Fibroblast of lung (primary cell): ENCODE measurements around the gene MEGF10. TPM values are rescaled to one million over a fixed set of nuclear protein-coding genes. Genes with fewer than 3 reads are reported as not detected.

Source experiments
- DNase-seq, 2 donors: peaks; one replicate each; pipeline versions ENCODE4 v3.0.0 to v3.0.0-alpha.2; 2010; ENCODE audit warnings: low read depth in 2 of 2
- H2AFZ ChIP-seq: 2 replicates; pipeline ENCODE4 v1.5.1; 2012; ENCODE audit warnings: low read length, control low read depth, inconsistent platforms
- H3K27ac ChIP-seq: 2 replicates; pipeline ENCODE4 v1.5.1; 2011; ENCODE audit warnings: low read length, control low read depth; ENCODE audit not compliant: insufficient read depth
- H3K27me3 ChIP-seq: 2 replicates; pipeline ENCODE4 v1.5.1; 2011; ENCODE audit warnings: mild to moderate bottlenecking, low read length; ENCODE audit not compliant: control insufficient read depth, insufficient read depth
- H3K36me3 ChIP-seq: 2 replicates; pipeline ENCODE4 v1.5.1; 2011; ENCODE audit warnings: low read length; ENCODE audit not compliant: control insufficient read depth, insufficient read depth
- H3K4me1 ChIP-seq: 2 replicates; pipeline ENCODE4 v1.5.1; 2011; ENCODE audit warnings: low read length; ENCODE audit not compliant: control insufficient read depth, insufficient read depth; ENCODE audit errors: extremely low read depth
- H3K4me2 ChIP-seq: 2 replicates; pipeline ENCODE4 v1.5.1; 2011; ENCODE audit warnings: low read length, control low read depth; ENCODE audit not compliant: insufficient read depth; ENCODE audit errors: extremely low read depth
- H3K4me3 ChIP-seq, 4 experiments: fragments of 200-600 bp in 1 of 4; sonication (generic) in 1 of 4; replicated peaks in 1 of 4; 2 replicates each; pipeline ENCODE4 v1.5.1; 2011 to 2016; ENCODE audit warnings: low read length in 4 of 4, low read depth in 3 of 4, mild to moderate bottlenecking in 3 of 4, control low read depth in 2 of 4, inconsistent platforms in 1 of 4, mixed read lengths in 1 of 4; ENCODE audit not compliant: insufficient read depth in 1 of 4; ENCODE audit errors: control extremely low read depth in 1 of 4
- H3K79me2 ChIP-seq: 2 replicates; pipeline ENCODE4 v1.5.1; 2012; ENCODE audit warnings: mild to moderate bottlenecking, low read length, inconsistent platforms; ENCODE audit not compliant: control insufficient read depth, insufficient read depth
- H3K9ac ChIP-seq: 2 replicates; pipeline ENCODE4 v1.5.1; 2011; ENCODE audit warnings: mild to moderate bottlenecking, low read length, control low read depth; ENCODE audit not compliant: insufficient read depth
- H3K9me3 ChIP-seq: 2 replicates; pipeline ENCODE4 v1.5.1; 2012; ENCODE audit warnings: low read depth, low read length; ENCODE audit not compliant: control insufficient read depth, insufficient read depth
- H4K20me1 ChIP-seq: 2 replicates; pipeline ENCODE4 v1.5.1; 2011; ENCODE audit warnings: low read length; ENCODE audit not compliant: control insufficient read depth, insufficient read depth; ENCODE audit errors: extremely low read depth
- EZH2 ChIP-seq: IDR thresholded peaks from 2 replicates; pipeline ENCODE4 v1.5.1; 2012; ENCODE audit warnings: low read length, control low read depth, mild to moderate bottlenecking; ENCODE audit errors: missing control alignments
- polyA plus RNA-seq, 2 donors: library from polyadenylated mRNA; depleted of rRNA in 1 of 2; stranded (reverse) in 1 of 2; unstranded in 1 of 2; fragments of >200 nt; gene quantifications; 2 replicates each; pipeline ENCODE4 v1.2.1, GENCODE V29; 2011 to 2012; ENCODE audit warnings: missing spikeins in 1 of 2
- total RNA-seq: library from RNA; depleted of rRNA; stranded (reverse); fragments of >200 nt; gene quantifications from 2 replicates; pipeline ENCODE4 v1.2.1, GENCODE V29; 2014
- TF ChIP-seq, protein P1 (sequence below), 2 donors: IDR thresholded peaks in 1 of 2; conservative IDR thresholded peaks in 1 of 2; 1 replicate in 1 of 2; 2 replicates in 1 of 2; pipeline ENCODE4 v1.5.1; 2011 to 2012; ENCODE audit warnings: low read length in 2 of 2, control low read depth in 1 of 2, inconsistent platforms in 1 of 2, low read depth in 1 of 2, mild to moderate bottlenecking in 1 of 2

The MEGF10 gene
- total and polyA plus RNA-seq, 2 donors (not counting 1 experiment from before 2014, with no cell fraction given) = under 0.01 to 0.02 TPM

DNA sequence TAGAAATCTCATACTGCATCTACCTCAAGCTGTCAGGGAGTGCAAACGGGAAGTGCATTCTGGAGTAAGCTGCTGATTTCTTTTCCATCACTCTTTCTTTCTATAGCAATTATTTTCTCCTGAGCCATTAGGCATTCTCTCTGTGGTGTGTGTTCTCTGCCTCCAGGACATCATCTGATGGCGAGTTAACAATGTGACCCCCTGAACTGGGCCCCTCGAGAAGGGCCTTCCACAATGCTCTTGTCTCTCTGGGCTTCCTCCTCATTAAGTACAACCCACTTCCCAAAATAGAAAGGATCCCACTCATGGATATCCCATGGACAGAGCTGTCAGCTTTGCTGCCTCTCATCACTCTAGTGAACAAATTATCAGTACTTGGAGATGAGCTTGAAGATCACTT is 130.2 kb downstream of the MEGF10 start:
- Histone ChIP-seq H3K4me1 (no peaks in the 10 kb centered on the region), H3K36me3 (no peaks in the 10 kb centered on the region), H3K27ac (no peak overlapping the region), H3K9me3 (no peaks in the 10 kb centered on the region), H2AFZ (no peak overlapping the region), H3K4me2 (no peak overlapping the region), H3K9ac (no peak overlapping the region), H3K27me3 (no peaks in the 10 kb centered on the region), H3K79me2 (no peaks in the 10 kb centered on the region), H4K20me1 (no peaks in the 10 kb centered on the region), H3K4me3 (no peak overlapping the region)
- no peak for TF ChIP-seq EZH2
- TF ChIP-seq, protein P1, sequence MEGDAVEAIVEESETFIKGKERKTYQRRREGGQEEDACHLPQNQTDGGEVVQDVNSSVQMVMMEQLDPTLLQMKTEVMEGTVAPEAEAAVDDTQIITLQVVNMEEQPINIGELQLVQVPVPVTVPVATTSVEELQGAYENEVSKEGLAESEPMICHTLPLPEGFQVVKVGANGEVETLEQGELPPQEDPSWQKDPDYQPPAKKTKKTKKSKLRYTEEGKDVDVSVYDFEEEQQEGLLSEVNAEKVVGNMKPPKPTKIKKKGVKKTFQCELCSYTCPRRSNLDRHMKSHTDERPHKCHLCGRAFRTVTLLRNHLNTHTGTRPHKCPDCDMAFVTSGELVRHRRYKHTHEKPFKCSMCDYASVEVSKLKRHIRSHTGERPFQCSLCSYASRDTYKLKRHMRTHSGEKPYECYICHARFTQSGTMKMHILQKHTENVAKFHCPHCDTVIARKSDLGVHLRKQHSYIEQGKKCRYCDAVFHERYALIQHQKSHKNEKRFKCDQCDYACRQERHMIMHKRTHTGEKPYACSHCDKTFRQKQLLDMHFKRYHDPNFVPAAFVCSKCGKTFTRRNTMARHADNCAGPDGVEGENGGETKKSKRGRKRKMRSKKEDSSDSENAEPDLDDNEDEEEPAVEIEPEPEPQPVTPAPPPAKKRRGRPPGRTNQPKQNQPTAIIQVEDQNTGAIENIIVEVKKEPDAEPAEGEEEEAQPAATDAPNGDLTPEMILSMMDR (conservative IDR thresholded peaks at IDR 0.05 in 1 of 2, IDR thresholded peaks at IDR 0.05 in 1 of 2; ENCODE audit: low read depth in 1 of 2, low read length in 2 of 2) = no peak
- DNase-seq = no peak

DNA sequence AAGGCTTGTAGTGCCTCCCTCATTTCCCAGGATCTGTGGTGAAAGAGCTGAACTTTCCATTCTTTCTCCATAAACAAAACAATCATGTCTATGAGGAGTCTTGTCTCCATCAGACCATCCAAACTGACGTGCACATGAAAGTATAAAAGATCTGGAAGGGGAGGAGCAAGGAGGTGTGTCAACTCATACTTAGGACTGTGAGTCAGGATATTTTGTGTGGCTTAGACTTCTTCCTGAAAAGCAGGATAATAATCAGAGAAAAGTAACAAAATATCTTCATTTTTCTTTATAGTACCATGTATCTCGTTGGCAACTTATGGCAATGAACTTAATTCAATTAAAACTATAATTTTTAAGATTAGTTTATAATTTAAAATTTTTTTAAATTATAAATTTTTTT is 130.9 kb downstream of the MEGF10 start:
- H3K36me3 ChIP-seq = no peaks in the 10 kb centered on the region
- H3K79me2 ChIP-seq = no peaks in the 10 kb centered on the region
- H3K4me3 ChIP-seq = no peak overlapping the region
- no peaks in the 10 kb centered on the region for H3K9me3 ChIP-seq
- H3K27ac ChIP-seq = no peak overlapping the region
- no peaks in the 10 kb centered on the region for H3K27me3 ChIP-seq
- no peak for DNase-seq
- no peak overlapping the region for H2AFZ ChIP-seq
- H4K20me1 ChIP-seq = no peaks in the 10 kb centered on the region
- TF ChIP-seq, protein P1 (conservative IDR thresholded peaks at IDR 0.05 in 1 of 2, IDR thresholded peaks at IDR 0.05 in 1 of 2; ENCODE audit: low read depth in 1 of 2, low read length in 2 of 2) = no peak
- TF ChIP-seq EZH2 = no peak
- H3K9ac ChIP-seq = no peak overlapping the region
- no peaks in the 10 kb centered on the region for H3K4me1 ChIP-seq
- no peak overlapping the region for H3K4me2 ChIP-seq

DNA sequence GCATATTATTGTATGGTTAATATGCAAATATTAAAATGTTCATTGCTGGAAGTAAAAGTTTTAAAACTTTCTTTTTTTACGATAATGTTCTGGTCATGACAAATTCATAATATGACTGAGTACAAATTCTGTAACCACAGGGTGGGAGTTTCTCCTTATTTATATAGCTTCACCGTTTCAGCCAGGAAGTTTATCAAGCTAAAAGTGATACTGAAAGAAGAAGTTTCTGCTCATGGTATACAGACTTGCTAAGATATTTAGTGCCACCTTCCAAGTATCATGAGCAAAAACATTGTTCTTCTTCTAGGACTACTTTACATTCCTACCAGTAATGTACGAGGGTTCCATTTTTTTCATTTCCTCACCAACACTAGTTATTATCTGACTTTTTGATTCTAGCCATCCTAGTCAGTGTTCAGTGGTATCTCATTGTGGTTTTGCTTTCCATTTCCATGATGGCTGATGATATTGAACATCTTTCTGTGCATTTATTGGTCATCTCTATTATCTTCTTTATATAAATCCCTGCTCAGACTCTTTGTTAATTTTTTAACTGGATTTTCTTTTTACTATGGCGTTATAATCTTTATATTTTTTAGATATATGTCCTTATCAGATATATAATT is 132.7 kb downstream of the MEGF10 start:
- Histone ChIP-seq H4K20me1 (no peaks in the 10 kb centered on the region), H3K36me3 (no peaks in the 10 kb centered on the region), H3K4me2 (no peak overlapping the region), H3K79me2 (no peaks in the 10 kb centered on the region), H3K9ac (no peak overlapping the region), H3K4me1 (no peaks in the 10 kb centered on the region), H3K4me3 (no peak overlapping the region), H2AFZ (no peak overlapping the region), H3K9me3 (no peaks in the 10 kb centered on the region), H3K27ac (no peak overlapping the region), H3K27me3 (no peaks in the 10 kb centered on the region)
- no peak for DNase-seq
- TF ChIP-seq, protein P1 (conservative IDR thresholded peaks at IDR 0.05 in 1 of 2, IDR thresholded peaks at IDR 0.05 in 1 of 2; ENCODE audit: low read depth in 1 of 2, low read length in 2 of 2) = no peak
- TF ChIP-seq EZH2 = no peak
